ENCODE data around the gene RPL31.

The RPL31 gene

GRCh38 chr2:101001691-101002561 is at the start of gene RPL31:
Gene RPL31 (plus strand): TSS chr2:101002289. CDS start chr2:101002702, 413 bp downstream.
- TF ChIP-seq CTCF (IDR thresholded peaks at IDR 0.05): no peak
- H3K4me1 ChIP-seq (ENCODE audit: control insufficient read depth in 1 of 2, insufficient read depth in 1 of 2, low read depth in 1 of 2, low read length in 1 of 2): peaks cover 20 to 22% of the 10 kb centered on the region in 2 experiments
- peak within 1 kb of the TSS; percentile 70 for H3K27ac ChIP-seq
- no peaks in the 10 kb centered on the region for H3K9me3 ChIP-seq
- peaks cover 23% of the 10 kb centered on the region for H3K27me3 ChIP-seq
- peaks cover 35% of the 10 kb centered on the region for H3K36me3 ChIP-seq
- peak within 1 kb of the TSS; percentile 88 to 92 for H3K4me3 ChIP-seq (ENCODE audit: low read depth in 1 of 2, low read length in 1 of 2)

GRCh38 chr2:100952512-100952911 is 49.6 kb upstream of the RPL31 start:
- Histone ChIP-seq H3K27me3 (peaks cover 29% of the 10 kb centered on the region), H3K27ac (no peak overlapping the region), H3K9me3 (no peaks in the 10 kb centered on the region), H3K4me3 (ENCODE audit: low read depth in 1 of 2, low read length in 1 of 2) (no peak overlapping the region), H3K4me1 (ENCODE audit: control insufficient read depth in 1 of 2, insufficient read depth in 1 of 2, low read depth in 1 of 2, low read length in 1 of 2) (no peaks in the 10 kb centered on the region), H3K36me3 (no peaks in the 10 kb centered on the region)
- no peak for TF ChIP-seq CTCF (IDR thresholded peaks at IDR 0.05)

- Histone ChIP-seq H3K27me3 (peaks cover 19% of the 10 kb centered on the region), H3K4me3 (ENCODE audit: low read depth in 1 of 2, low read length in 1 of 2) (no peak overlapping the region), H3K36me3 (no peaks in the 10 kb centered on the region), H3K4me1 (ENCODE audit: control insufficient read depth in 1 of 2, insufficient read depth in 1 of 2, low read depth in 1 of 2, low read length in 1 of 2) (no peaks in the 10 kb centered on the region), H3K9me3 (no peaks in the 10 kb centered on the region), H3K27ac (no peak overlapping the region)
- TF ChIP-seq CTCF (IDR thresholded peaks at IDR 0.05): no peak
Observed at GRCh38 chr2:100953406-100954043, 48.6 kb upstream of the RPL31 start.

- no peak for TF ChIP-seq CTCF (IDR thresholded peaks at IDR 0.05)
- Histone ChIP-seq H3K4me3 (ENCODE audit: low read depth in 1 of 2, low read length in 1 of 2) (no peak overlapping the region), H3K27me3 (peaks cover 14% of the 10 kb centered on the region), H3K27ac (no peak overlapping the region), H3K4me1 (ENCODE audit: control insufficient read depth in 1 of 2, insufficient read depth in 1 of 2, low read depth in 1 of 2, low read length in 1 of 2) (no peaks in the 10 kb centered on the region), H3K36me3 (no peaks in the 10 kb centered on the region), H3K9me3 (no peaks in the 10 kb centered on the region)
Observed at GRCh38 chr2:100954044-100954420, 48.1 kb upstream of the RPL31 start.

GRCh38 chr2:100955226-100955625 is 46.9 kb upstream of the RPL31 start:
- no peaks in the 10 kb centered on the region for H3K36me3 ChIP-seq
- no peak for TF ChIP-seq CTCF (IDR thresholded peaks at IDR 0.05)

More at GRCh38 chr2:100955226-100955625, 46.9 kb upstream of the RPL31 start:
- H3K27ac ChIP-seq: no peak overlapping the region
- no peak overlapping the region for H3K4me3 ChIP-seq (ENCODE audit: low read depth in 1 of 2, low read length in 1 of 2)
- peaks cover 12% of the 10 kb centered on the region for H3K27me3 ChIP-seq
- H3K9me3 ChIP-seq: no peaks in the 10 kb centered on the region
- H3K4me1 ChIP-seq (ENCODE audit: control insufficient read depth in 1 of 2, insufficient read depth in 1 of 2, low read depth in 1 of 2, low read length in 1 of 2): no peaks in the 10 kb centered on the region

Measured in neutrophil (primary cell).